HEK293T (cell line): ENCODE measurements around the gene ARHGAP26.

Experiments used
- CTCF ChIA-PET: fragments of 350-600 bp; formaldehyde crosslinking; extraction: SDS; loops from one replicate; lab custom pipeline; 2021; ENCODE audit warnings: antibody characterized with exemption, inconsistent platforms; lab: Yijun Ruan, JAX
- POLR2A ChIA-PET: fragments of 350-600 bp; formaldehyde crosslinking; extraction: SDS; loops from one replicate; lab custom pipeline; 2020; ENCODE audit warnings: antibody characterized with exemption, inconsistent platforms; lab: Yijun Ruan, JAX
- DNase-seq: peaks from one replicate; pipeline ENCODE4 v3.0.0; 2012; ENCODE audit warnings: mixed read lengths; ENCODE audit errors: extremely low spot score
- ARNT ChIP-seq: fragments of 450-650 bp; IDR thresholded peaks from 2 replicates; pipeline ENCODE4 v1.6.1; 2017; ENCODE audit warnings: mild to moderate bottlenecking
- BHLHE40 ChIP-seq: fragments of 450-650 bp; IDR thresholded peaks from 2 replicates; pipeline ENCODE4 v1.6.1; 2016; ENCODE audit warnings: mild to moderate bottlenecking, moderate library complexity, borderline replicate concordance
- CTBP1 ChIP-seq: fragments of 450-650 bp; IDR thresholded peaks from 2 replicates; pipeline ENCODE4 v1.6.1; 2016; ENCODE audit warnings: borderline replicate concordance
- ELF4 ChIP-seq: fragments of 450-650 bp; IDR thresholded peaks from 2 replicates; pipeline ENCODE4 v1.6.1; 2017; ENCODE audit warnings: antibody characterized with exemption
- FOXA1 ChIP-seq: fragments of 450-650 bp; IDR thresholded peaks from 2 replicates; pipeline ENCODE4 v1.6.1; 2016; ENCODE audit warnings: mild to moderate bottlenecking
- FOXK2 ChIP-seq: fragments of 450-650 bp; IDR thresholded peaks from 2 replicates; pipeline ENCODE4 v1.6.1; 2016; ENCODE audit warnings: mild to moderate bottlenecking
- FOXM1 ChIP-seq: fragments of 450-650 bp; IDR thresholded peaks from 2 replicates; pipeline ENCODE4 v1.6.1; 2017; ENCODE audit warnings: mild to moderate bottlenecking, borderline replicate concordance
- HDGF ChIP-seq: fragments of 450-650 bp; IDR thresholded peaks from 2 replicates; pipeline ENCODE4 v1.6.1; 2017; ENCODE audit warnings: antibody characterized with exemption, borderline replicate concordance
- L3MBTL2 ChIP-seq: fragments of 450-650 bp; conservative IDR thresholded peaks from 2 replicates; pipeline ENCODE4 v1.6.1; 2016; ENCODE audit warnings: mild to moderate bottlenecking
- LEF1 ChIP-seq: fragments of 450-650 bp; IDR thresholded peaks from 2 replicates; pipeline ENCODE4 v1.6.1; 2017; ENCODE audit warnings: mild to moderate bottlenecking, borderline replicate concordance
- NFRKB ChIP-seq: fragments of 450-650 bp; IDR thresholded peaks from 2 replicates; pipeline ENCODE4 v1.6.1; 2016; ENCODE audit warnings: mild to moderate bottlenecking, moderate library complexity
- PKNOX1 ChIP-seq: fragments of 450-650 bp; IDR thresholded peaks from 2 replicates; pipeline ENCODE4 v1.6.1; 2016
- SP1 ChIP-seq: fragments of 450-650 bp; IDR thresholded peaks from 2 replicates; pipeline ENCODE4 v1.6.1; 2017
- SUZ12 ChIP-seq: fragments of 450-650 bp; IDR thresholded peaks from 2 replicates; pipeline ENCODE4 v1.6.1; 2016; ENCODE audit warnings: mild to moderate bottlenecking
- TARDBP ChIP-seq: fragments of 450-650 bp; IDR thresholded peaks from 2 replicates; pipeline ENCODE4 v1.6.1; 2016
- ZNF384 ChIP-seq: fragments of 450-650 bp; IDR thresholded peaks from 2 replicates; pipeline ENCODE4 v1.6.1; 2016

ARHGAP26 gene

DNA sequence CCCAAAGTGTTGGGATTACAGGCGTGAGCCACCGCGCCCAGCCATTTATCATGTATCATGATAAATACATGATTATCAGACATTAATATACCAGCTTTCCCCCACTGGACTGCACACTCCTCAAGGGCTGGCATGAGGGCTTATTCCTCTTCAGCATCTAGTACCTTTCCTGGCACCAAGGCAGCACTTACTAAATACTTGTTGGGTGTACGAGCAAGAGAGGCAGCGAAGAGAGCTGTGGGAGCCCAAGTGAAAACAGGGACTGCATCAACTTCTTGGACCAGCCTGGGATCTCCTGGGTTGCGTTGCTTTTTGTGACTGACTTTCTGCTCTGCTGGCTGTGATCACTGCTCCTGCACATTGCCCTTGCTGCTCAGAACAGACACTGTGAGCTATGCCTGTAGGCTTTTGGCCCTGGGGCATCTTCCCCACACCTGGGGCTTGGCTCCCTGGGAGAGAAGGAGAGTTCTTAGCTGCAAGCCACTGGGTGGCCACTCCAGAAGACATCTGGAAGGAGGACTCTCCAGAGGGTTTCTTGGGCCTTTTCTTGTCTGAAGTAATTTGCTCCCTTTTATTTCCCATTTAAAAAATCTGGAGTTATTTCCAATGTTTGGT lies 409.1 kb downstream of the ARHGAP26 start:
- no peak for DNase-seq
- TF ChIP-seq FOXM1 (no peak), BHLHE40 (no peak), FOXK2 (no peak), ARNT (no peak), ZNF384 (no peak), FOXA1 (no peak), HDGF (no peak), SP1 (no peak), NFRKB (no peak), TARDBP (no peak), LEF1 (no peak), L3MBTL2 (no peak), SUZ12 (no peak), ELF4 (no peak), PKNOX1 (no peak), CTBP1 (no peak)
- ChIA-PET CTCF (no interaction called here), POLR2A (no interaction called here)

DNA sequence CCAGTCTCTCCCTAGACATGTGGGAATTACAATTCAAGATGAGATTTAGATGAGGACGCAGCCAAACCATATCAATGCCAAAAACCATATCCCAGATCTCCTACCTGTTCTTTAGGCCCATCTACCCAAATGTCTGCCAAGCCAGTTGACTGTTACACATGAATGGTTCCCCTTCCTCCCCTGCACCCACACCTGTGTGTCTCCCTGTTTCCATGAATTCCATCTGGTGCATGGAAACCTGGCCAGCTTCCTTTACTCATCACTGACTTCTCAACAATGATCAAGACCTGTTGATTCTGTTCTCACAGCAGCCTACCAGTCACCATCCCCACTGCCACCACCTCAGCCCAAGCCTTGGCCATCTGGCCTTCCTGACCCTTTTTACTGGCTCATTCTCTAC lies 410.6 kb downstream of the ARHGAP26 start:
- POLR2A ChIA-PET = no interaction called here
- TF ChIP-seq BHLHE40 (no peak), FOXK2 (no peak), L3MBTL2 (no peak), ZNF384 (no peak), ARNT (no peak), ELF4 (no peak), HDGF (no peak), FOXA1 (no peak), TARDBP (no peak), CTBP1 (no peak), FOXM1 (no peak), PKNOX1 (no peak), SP1 (no peak), SUZ12 (no peak), NFRKB (no peak)
- CTCF ChIA-PET = interaction anchor here (0.6 kb wide), 1 partner anchor 29 kb away, joined by 3 read pairs; no protein-coding TSS in a partner anchor
- DNase-seq = no peak

- ChIA-PET CTCF (interaction anchor here (0.6 kb wide), 1 partner anchor 28 kb away, joined by 3 read pairs; no protein-coding TSS in a partner anchor), POLR2A (no interaction called here)
- DNase-seq = no peak
- no peak for TF ChIP-seq FOXM1
- no peak for TF ChIP-seq L3MBTL2
- no peak for TF ChIP-seq LEF1
- TF ChIP-seq PKNOX1 = no peak
- TF ChIP-seq SUZ12 = no peak
- TF ChIP-seq ARNT = no peak
- TF ChIP-seq FOXA1 = no peak
- no peak for TF ChIP-seq CTBP1
- TF ChIP-seq HDGF = no peak
Measured at GRCh38 chr5:143181173-143181572, 411.0 kb downstream of the ARHGAP26 start.

- no peak for DNase-seq
- CTCF ChIA-PET = no interaction called here
- TF ChIP-seq BHLHE40 (no peak), PKNOX1 (no peak), FOXK2 (no peak), ELF4 (no peak), SP1 (no peak), L3MBTL2 (no peak), LEF1 (no peak), TARDBP (no peak), ARNT (no peak), FOXM1 (no peak), ZNF384 (no peak), HDGF (no peak), FOXA1 (no peak)
- POLR2A ChIA-PET = interaction anchor here (0.5 kb wide), 1 partner anchor 10 kb away, joined by 4 read pairs; no protein-coding TSS in a partner anchor
Measured at GRCh38 chr5:143182106-143182505, 411.9 kb downstream of the ARHGAP26 start.

DNA sequence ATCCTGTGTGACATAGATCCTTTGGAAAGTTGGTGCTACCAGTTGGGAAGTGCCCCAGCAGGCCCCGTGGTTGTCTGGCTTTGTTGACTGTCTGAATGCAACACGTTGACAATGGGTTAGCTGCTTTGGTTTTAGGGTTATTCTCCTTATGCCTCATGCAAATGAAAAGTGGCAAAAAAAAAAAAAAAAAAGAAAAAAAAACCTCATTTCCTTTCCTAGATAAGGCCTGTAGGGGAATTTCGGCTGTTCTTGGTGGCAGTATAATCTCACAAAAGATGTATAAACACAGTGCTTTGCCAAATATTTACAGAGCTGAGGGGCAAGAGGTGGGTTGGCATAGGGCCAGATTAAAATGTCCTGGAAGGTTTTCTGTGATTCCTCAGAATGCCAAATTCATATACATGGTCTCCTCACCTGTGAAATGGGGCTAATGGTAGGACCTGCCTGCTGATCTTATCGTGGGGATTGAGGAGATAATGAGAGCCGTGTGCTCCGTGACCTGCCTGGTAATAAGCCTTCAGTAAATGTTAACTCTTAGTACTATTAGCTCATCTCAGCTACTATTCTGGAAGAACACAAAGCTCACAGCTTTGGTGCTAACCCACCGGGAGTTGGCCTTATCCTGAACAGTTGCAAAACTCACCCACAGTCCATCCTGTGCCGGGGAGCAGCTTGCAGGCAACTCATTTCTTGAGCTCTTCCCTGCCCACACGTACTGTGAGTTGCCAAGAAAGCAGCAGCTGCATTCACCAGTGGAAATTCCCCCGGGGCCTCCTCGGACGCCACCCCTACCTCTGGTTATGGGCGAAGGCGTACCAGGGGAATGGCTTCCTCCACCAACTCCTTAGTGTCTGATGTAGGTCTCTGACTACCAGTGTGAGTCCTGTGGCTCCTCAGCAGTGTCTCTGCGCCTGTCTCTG lies 413.0 kb downstream of the ARHGAP26 start:
- ChIA-PET CTCF (interaction anchor here (0.6 kb wide), 2 partner anchors 13 to 133 kb away, joined by 3 to 9 read pairs; no protein-coding TSS in a partner anchor), POLR2A (no interaction called here)
- no peak for TF ChIP-seq LEF1
- DNase-seq = no peak
